SH-SY5Y (cell line): ENCODE measurements around the gene LLGL2.

Experiments
- GATA2 ChIP-seq: IDR thresholded peaks from 2 replicates; pipeline ENCODE4 v1.6.1; 2011; ENCODE audit warnings: mild to moderate bottlenecking, low read depth, low read length
- GATA3 ChIP-seq: IDR thresholded peaks from 2 replicates; pipeline ENCODE4 v1.6.1; 2011; ENCODE audit warnings: low read depth, mild to moderate bottlenecking, low read length, moderate library complexity

DNA sequence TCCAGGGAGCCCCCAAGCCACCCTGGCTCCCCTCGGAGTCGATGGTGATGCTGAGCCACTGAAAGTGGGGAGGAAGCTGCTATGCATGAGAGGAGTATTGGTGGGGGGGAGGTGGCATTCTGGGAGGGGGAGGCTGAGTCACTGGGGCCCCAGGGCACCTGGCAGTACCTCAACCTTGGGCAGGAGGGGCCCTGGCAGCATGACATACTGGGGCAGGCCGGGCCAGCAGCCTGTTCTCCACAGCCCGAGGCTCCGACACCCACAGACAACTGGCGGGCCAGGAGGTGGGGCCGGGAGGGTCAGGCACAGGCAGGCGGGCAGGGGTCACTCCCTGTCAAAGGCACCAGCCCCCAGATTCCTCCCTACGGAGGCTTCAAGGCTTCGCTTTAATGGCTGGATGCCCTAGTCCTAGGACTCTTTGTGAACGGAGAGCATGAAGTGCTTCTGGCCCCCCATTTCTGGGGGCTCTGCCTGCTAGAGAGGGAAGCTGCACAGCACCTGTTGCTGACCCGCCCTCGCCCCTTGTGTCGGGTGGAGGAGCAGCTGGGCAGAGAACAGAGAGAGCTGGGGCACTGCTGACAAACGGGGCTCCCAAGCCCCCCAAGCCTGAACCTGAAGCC, 11.1 kb upstream of the LLGL2 start:
- no peak for TF ChIP-seq GATA3
- no peak for TF ChIP-seq GATA2
